H1 (cell line): ENCODE results near the gene CHRNA4. TPM values are rescaled to one million over a fixed set of nuclear protein-coding genes. Genes with fewer than 3 reads are reported as not detected.

Experiments used
- CBX5 ChIP-seq: fragments of 300-800, 300-1000 bp; sonication (generic); IDR thresholded peaks from 2 replicates; pipeline ENCODE4 v1.7.1; 2016; ENCODE audit warnings: antibody characterized with exemption, low read length, low read depth
- CBX8 ChIP-seq: fragments of 300-800, 300-1000 bp; sonication (generic); IDR thresholded peaks from 2 replicates; pipeline ENCODE4 v1.7.1; 2016; ENCODE audit warnings: low read depth, low read length, borderline replicate concordance
- CHD1 ChIP-seq: IDR thresholded peaks from 2 replicates; pipeline ENCODE4 v1.6.1; 2012; ENCODE audit warnings: low read depth, low read length, improper control_type of control experiment
- CHD2 ChIP-seq: IDR thresholded peaks from 2 replicates; pipeline ENCODE4 v1.6.1; 2012; ENCODE audit warnings: low read length, improper control_type of control experiment
- EGR1 ChIP-seq: IDR thresholded peaks from 2 replicates; pipeline ENCODE4 v1.6.1; 2011; ENCODE audit warnings: low read depth, low read length, borderline replicate concordance
- GABPA ChIP-seq: IDR thresholded peaks from 2 replicates; pipeline ENCODE4 v1.6.1; 2011; ENCODE audit warnings: mild to moderate bottlenecking, low read length, moderate library complexity, borderline replicate concordance; ENCODE audit not compliant: insufficient read depth
- JUND ChIP-seq: IDR thresholded peaks from 2 replicates; pipeline ENCODE4 v1.6.1; 2011; ENCODE audit warnings: mild to moderate bottlenecking, improper control_type of control experiment, low read length
- RFX5 ChIP-seq: IDR thresholded peaks from 2 replicates; pipeline ENCODE4 v1.6.1; 2011; ENCODE audit warnings: low read depth, low read length, improper control_type of control experiment, borderline replicate concordance
- SP4 ChIP-seq: IDR thresholded peaks from 2 replicates; pipeline ENCODE4 v1.6.1; 2012; ENCODE audit warnings: low read length, inconsistent platforms
- TAF7 ChIP-seq: optimal IDR thresholded peaks from 2 replicates; pipeline ENCODE3; 2011; ENCODE audit warnings: low read depth, mild to moderate bottlenecking, inconsistent platforms, low read length, moderate library complexity, borderline replicate concordance
- TBP ChIP-seq: IDR thresholded peaks from 2 replicates; pipeline ENCODE4 v1.6.1; 2011; ENCODE audit warnings: low read depth, low read length, improper control_type of control experiment
- ZNF274 ChIP-seq: IDR thresholded peaks from 2 replicates; pipeline ENCODE4 v1.7.0; 2012; ENCODE audit warnings: low read length, borderline replicate concordance; ENCODE audit errors: extremely low read depth
- polyA plus RNA-seq, 7 experiments: library from polyadenylated mRNA; depleted of rRNA in 3 of 7; stranded (reverse) in 5 of 7; unstranded in 2 of 7; fragments of >200 nt in 5 of 7; fragments of 200-250 nt in 2 of 7; gene quantifications; 1 replicate in 5 of 7; 2 replicates in 1 of 7; 4 replicates in 1 of 7; pipeline versions ENCODE4 v1.2.1 to v1.2.3, GENCODE V29; 2011 to 2013; ENCODE audit warnings: missing spikeins in 2 of 7, mixed read lengths in 2 of 7
- total RNA-seq: library from RNA; stranded (reverse); fragmentation: NEBNext Ultra II Directional; extraction: Animal tissue kit (Norgen Biotek cat#: 25700); gene quantifications from 2 replicates; pipeline ENCODE4 v1.2.1, GENCODE V29; 2021
- TF ChIP-seq, protein P1 (sequence below): IDR thresholded peaks from 2 replicates; pipeline ENCODE4 v1.6.1; 2012; ENCODE audit warnings: inconsistent platforms

CHRNA4 gene
- total and polyA plus RNA-seq, 2 of the 8 experiments (the other 6 are each of a cell fraction or from before 2014, with no cell fraction given) = 4.3 to 5.7 TPM

DNA sequence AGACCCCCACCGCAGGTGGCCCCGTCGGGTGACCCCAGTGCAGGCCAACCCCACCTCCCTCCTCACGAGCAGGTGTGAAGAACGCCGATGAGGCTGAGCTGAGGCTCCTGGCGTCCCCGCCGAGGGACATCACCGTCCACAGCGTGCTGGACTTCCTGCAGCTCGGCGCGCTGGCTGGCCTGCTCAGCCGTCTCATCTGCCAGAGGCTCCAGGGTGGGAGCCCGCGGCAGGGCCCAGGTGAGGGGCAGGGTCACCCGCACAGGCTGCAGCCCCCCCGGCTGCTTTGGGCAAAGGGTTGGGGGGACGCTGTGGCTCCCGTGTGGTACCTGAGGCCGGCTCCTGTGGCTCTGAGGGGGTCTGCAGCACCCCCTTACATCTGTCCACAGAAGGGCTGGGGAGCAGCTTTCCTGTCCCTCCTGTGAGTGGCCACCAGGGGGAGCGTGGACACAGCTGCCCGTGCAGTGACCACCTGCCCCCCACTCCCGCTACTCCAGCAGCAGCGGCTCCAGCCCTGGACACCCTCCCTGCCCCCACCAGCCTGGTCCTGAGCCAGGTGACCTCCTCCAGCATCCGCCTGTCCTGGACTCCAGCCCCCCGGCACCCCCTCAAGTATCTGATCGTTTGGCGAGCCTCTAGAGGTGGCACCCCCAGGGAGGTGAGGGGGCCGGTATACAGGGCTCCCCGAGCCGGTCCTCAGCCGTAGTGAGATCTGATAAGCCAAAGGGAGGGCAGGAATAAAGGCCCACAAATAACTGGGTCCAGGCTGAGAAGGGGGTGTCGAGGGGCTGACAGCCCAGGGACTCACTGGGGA lies 51.7 kb downstream of the CHRNA4 start (continued):
- TF ChIP-seq RFX5 (no peak), CHD2 (no peak), TAF7 (no peak), EGR1 (0 out of 2 replicates have a peak, but pooled peaks have one; percentile 25), SP4 (no peak), GABPA (peak; percentile 31; the same call in 1 of the 2 replicates), CBX5 (no peak), TBP (no peak), ZNF274 (no peak), CHD1 (no peak), JUND (no peak), CBX8 (no peak)
- TF ChIP-seq, protein P1, sequence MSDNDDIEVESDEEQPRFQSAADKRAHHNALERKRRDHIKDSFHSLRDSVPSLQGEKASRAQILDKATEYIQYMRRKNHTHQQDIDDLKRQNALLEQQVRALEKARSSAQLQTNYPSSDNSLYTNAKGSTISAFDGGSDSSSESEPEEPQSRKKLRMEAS = peak; percentile 69
